Mesothelial cell of epicardium (in vitro differentiated cells): ENCODE results near the gene PRAMEF33. TPM values are rescaled to one million over a fixed set of nuclear protein-coding genes. Genes with fewer than 3 reads are reported as not detected.
"Not testable (repeated sequence)": the region's sequence is repeated elsewhere in the genome, so short reads cannot be mapped to it uniquely, and the experiment has no call there.

Source experiments
- DNase-seq, 2 experiments: peaks; one replicate each; pipeline ENCODE4 v3.0.0; 2021; ENCODE audit warnings: low spot score in 2 of 2; ENCODE audit not compliant: unreplicated experiment in 2 of 2
- H3K27ac Mint-ChIP-seq: 2 replicates; pipeline ENCODE4 v1.8.0; 2021; ENCODE audit warnings: mixed read lengths
- H3K27me3 Mint-ChIP-seq: 2 replicates; pipeline ENCODE4 v1.8.0; 2021; ENCODE audit warnings: low read depth, mixed read lengths
- H3K36me3 Mint-ChIP-seq: 2 replicates; pipeline ENCODE4 v1.8.0; 2021; ENCODE audit warnings: mixed read lengths
- H3K4me1 Mint-ChIP-seq: 2 replicates; pipeline ENCODE4 v1.8.0; 2021; ENCODE audit warnings: mixed read lengths
- H3K4me3 Mint-ChIP-seq: 2 replicates; pipeline ENCODE4 v1.8.0; 2021; ENCODE audit warnings: mild to moderate bottlenecking, moderate library complexity, mixed read lengths
- H3K9me3 Mint-ChIP-seq: 2 replicates; pipeline ENCODE4 v1.8.0; 2021; ENCODE audit warnings: mixed read lengths
- total RNA-seq: library from RNA; stranded (reverse); gene quantifications from 3 replicates; pipeline ENCODE4 v1.2.1, GENCODE V29; 2021

PRAMEF33 gene
- not detected in 3 replicates for total RNA-seq

DNA sequence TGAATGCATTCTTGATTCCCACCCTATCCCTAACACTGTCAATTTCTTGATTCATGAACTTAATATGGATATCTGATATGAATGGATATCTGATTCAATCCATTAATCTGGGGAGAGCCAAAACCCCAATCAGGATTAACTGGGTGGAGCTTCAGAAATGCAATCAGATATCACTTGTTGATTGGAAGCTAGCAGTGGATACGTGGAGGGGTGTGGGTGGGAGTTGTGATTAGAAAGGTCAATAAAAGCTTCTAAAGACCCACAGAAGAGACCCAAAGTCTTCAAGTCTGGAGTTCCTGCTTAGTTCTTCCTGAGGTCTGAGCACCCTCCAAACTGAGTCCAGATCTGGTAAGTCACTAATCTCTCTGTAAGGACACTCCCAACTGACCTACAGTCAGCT lies at the start of gene PRAMEF33:
Gene PRAMEF33, plus strand, starts transcription at position 301 of the 400 bp plus-strand sequence. CDS start 2,416 bp downstream, outside the sequence.
- not testable (repeated sequence) for H3K9me3 Mint-ChIP-seq, H3K27me3 Mint-ChIP-seq, H3K4me1 Mint-ChIP-seq, H3K27ac Mint-ChIP-seq, H3K36me3 Mint-ChIP-seq, DNase-seq, H3K4me3 Mint-ChIP-seq

DNA sequence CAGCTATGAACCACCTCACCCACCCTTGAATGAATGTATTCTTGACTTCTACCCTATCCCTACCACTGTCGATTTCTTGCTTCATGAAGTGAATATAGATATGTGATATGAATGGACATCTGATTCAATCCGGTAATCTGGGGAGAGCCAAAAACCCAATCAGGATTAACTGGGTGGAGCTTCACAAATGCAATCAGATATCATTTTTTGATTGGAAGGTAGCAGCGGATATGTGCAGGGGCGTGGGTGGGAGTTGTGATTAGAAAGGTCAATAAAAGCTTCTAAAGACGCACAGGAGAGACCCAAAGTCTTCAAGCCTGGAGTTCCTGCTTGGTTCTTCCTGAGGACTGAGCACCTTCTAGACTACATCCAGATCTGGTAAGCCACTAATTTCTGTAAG lies 49.4 kb upstream of the PRAMEF33 start, which contains the start of gene PRAMEF5:
Gene PRAMEF5, plus strand, starts transcription at position 301 of the 400 bp plus-strand sequence. CDS start 5,071 bp downstream, outside the sequence.
- H3K4me1 Mint-ChIP-seq, H3K4me3 Mint-ChIP-seq, DNase-seq, H3K36me3 Mint-ChIP-seq, H3K27me3 Mint-ChIP-seq, H3K27ac Mint-ChIP-seq, H3K9me3 Mint-ChIP-seq: not testable (repeated sequence)

DNA sequence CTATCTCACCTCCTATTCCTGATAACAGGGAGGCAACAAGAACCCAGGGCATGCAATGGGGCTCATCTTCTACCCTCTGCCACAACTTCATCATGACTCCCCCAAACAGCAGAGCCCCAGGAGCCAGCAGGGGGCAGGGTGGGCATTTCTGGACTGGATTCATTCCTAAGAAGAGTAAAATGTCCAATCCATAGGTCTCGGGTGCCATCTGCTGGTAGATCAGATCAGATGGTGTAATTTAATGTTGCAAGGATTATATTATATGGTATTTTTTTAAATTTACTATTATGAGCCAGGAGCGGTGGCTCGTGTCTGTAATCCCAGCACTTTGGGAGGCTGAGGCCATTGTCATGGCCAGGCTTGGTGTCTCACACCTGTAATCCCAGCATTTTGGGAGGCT lies 38.2 kb upstream of the PRAMEF33 start:
- H3K9me3 Mint-ChIP-seq, DNase-seq, H3K4me1 Mint-ChIP-seq, H3K27me3 Mint-ChIP-seq, H3K36me3 Mint-ChIP-seq, H3K4me3 Mint-ChIP-seq, H3K27ac Mint-ChIP-seq: not testable (repeated sequence)

DNA sequence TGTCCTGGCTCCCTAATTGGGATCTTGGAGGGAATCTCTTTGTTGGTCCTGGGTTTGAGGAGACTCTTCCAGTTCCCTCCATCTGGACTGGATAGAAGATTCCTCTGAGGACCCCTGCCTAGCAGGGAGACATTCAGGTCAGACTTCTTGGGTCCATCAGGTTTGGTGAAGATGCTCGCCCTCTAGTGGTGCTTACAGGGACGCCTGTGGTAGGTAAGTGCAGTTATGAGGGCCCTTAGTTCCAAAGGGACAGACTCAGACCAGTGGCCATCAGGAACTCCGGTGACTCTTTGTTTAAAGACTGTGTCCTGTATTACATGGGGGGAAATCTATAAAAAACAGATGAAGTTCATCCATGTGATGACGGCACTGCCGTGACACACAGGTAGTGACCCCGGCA lies 26.3 kb upstream of the PRAMEF33 start:
- not testable (repeated sequence) for H3K9me3 Mint-ChIP-seq, H3K27me3 Mint-ChIP-seq, DNase-seq, H3K36me3 Mint-ChIP-seq, H3K4me3 Mint-ChIP-seq, H3K27ac Mint-ChIP-seq, H3K4me1 Mint-ChIP-seq

GRCh38 chr1:13279617-13280016 lies 23.7 kb upstream of the PRAMEF33 start:
- DNase-seq, H3K4me3 Mint-ChIP-seq, H3K9me3 Mint-ChIP-seq, H3K4me1 Mint-ChIP-seq, H3K27me3 Mint-ChIP-seq, H3K36me3 Mint-ChIP-seq, H3K27ac Mint-ChIP-seq: not testable (repeated sequence)

GRCh38 chr1:13285037-13285436 lies 18.3 kb upstream of the PRAMEF33 start, which contains the start of gene PRAMEF8:
TSS of gene PRAMEF8 (minus strand) at chr1:13285137. CDS start at chr1:13284091, 1,046 bp downstream.
- DNase-seq, H3K4me1 Mint-ChIP-seq, H3K9me3 Mint-ChIP-seq, H3K27me3 Mint-ChIP-seq, H3K27ac Mint-ChIP-seq, H3K4me3 Mint-ChIP-seq, H3K36me3 Mint-ChIP-seq: not testable (repeated sequence)

DNA sequence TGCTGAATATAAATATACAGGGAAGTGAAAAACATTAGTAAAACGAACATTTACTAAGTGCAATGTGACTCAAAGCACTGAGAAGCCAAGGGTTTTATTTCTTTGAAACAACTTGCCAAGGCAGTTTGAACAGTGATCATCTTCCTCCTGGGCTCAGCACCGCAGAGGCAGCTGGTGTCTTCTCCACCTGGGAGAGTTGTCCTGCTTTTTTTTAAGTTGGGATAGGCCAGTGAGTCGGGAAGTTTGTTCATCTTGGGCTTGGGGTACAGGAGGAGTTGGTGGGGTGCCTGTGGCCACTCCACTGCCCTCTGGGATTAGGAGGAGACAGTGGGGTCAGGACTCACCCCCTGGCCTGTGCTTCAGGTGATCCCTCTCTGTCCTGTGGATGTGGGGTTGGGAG lies 14.3 kb upstream of the PRAMEF33 start:
- H3K27ac Mint-ChIP-seq, H3K27me3 Mint-ChIP-seq, H3K36me3 Mint-ChIP-seq, H3K4me1 Mint-ChIP-seq, H3K9me3 Mint-ChIP-seq, H3K4me3 Mint-ChIP-seq, DNase-seq: not testable (repeated sequence)

DNA sequence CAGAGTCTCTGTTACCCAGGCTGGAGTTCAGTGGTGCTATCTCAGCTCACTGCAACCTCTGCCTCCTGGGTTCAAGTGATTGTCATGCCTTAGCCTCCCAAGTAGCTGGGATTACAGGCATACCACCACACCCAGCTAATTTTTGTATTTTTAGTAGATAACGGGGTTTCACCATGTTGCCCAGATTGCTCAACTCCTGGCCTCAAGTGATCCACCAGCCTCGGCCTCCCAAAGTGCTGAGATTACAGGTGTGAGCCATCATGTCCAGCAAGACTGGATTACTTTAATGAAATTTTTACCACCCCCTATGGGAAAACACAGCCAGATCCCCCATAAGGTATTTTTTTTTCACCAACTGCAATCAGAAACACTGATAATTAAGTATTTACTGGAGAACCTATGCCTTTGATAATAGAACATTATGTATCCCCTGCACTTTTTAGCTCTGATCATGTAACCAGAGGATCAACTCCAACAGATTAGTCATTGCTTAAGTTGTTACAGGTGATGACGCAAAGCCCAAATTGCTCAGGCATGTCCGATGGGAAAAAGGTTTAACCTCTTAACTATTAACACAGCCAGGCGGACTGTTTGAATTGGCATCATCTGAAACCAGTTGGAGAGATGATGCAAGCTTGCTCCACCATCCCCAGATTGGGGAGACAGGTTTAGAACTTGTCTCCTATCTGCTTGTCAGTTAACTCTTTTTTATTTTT lies 6.0 kb upstream of the PRAMEF33 start:
- not testable (repeated sequence) for H3K4me1 Mint-ChIP-seq, H3K9me3 Mint-ChIP-seq, H3K27me3 Mint-ChIP-seq, DNase-seq, H3K4me3 Mint-ChIP-seq, H3K27ac Mint-ChIP-seq, H3K36me3 Mint-ChIP-seq

- H3K4me3 Mint-ChIP-seq, DNase-seq, H3K9me3 Mint-ChIP-seq, H3K36me3 Mint-ChIP-seq, H3K27me3 Mint-ChIP-seq, H3K4me1 Mint-ChIP-seq, H3K27ac Mint-ChIP-seq: not testable (repeated sequence)
Measured at GRCh38 chr1:13298699-13299098, 4.6 kb upstream of the PRAMEF33 start.

GRCh38 chr1:13302197-13302596 lies 1.1 kb upstream of the PRAMEF33 start:
- H3K27me3 Mint-ChIP-seq, H3K4me1 Mint-ChIP-seq, H3K4me3 Mint-ChIP-seq, DNase-seq, H3K27ac Mint-ChIP-seq, H3K9me3 Mint-ChIP-seq, H3K36me3 Mint-ChIP-seq: not testable (repeated sequence)

DNA sequence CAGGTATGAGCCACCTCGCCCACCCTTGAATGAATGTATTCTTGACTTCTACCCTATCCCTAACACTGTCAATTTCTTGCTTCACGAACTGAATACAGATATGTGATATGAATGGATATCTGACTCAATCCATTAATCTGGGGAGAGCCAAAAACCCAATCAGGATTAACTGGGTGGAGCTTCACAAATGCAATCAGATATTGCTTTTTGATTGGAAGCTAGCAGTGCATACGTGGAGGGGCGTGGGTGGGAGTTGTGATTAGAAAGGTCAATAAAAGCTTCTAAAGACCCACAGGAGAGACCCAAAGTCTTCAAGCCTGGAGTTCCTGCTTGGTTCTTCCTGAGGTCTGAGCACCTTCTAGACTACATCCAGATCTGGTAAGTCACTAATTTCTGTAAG lies 11.9 kb downstream of the PRAMEF33 start, which contains the start of gene PRAMEF15:
Gene PRAMEF15, plus strand, starts transcription at position 301 of the 400 bp plus-strand sequence. CDS start 2,827 bp downstream, outside the sequence.
- peaks cover 13% of the 10 kb centered on the region for H3K9me3 Mint-ChIP-seq
- DNase-seq, H3K4me1 Mint-ChIP-seq, H3K4me3 Mint-ChIP-seq, H3K27me3 Mint-ChIP-seq, H3K27ac Mint-ChIP-seq, H3K36me3 Mint-ChIP-seq: not testable (repeated sequence)

DNA sequence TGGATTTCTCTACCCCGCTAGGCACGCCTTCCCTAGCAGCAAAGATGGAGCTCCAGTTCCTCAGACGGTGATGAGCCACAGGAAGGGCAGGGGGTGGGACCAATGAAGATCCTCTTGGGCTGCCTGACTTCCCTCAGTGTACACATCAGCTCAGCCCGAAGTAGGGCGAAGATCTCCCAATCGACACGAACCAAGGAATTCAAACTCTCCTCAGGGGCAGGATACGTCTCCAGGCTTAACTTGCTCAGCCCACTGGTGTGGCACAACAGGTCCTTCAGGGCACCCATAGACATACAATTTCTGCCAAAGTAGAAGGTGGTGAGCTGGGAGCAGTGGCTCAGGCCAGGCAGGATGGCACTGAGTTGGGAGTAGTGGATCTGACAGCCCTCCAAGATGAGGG lies 39.2 kb downstream of the PRAMEF33 start:
- not testable (repeated sequence) for H3K4me1 Mint-ChIP-seq, DNase-seq
- H3K9me3 Mint-ChIP-seq: peaks cover 11% of the 10 kb centered on the region

GRCh38 chr1:13347034-13347433 lies 43.7 kb downstream of the PRAMEF33 start, which contains the start of gene PRAMEF14:
TSS of gene PRAMEF14 (minus strand) at chr1:13347134. CDS start at chr1:13345314, 1,820 bp downstream.
- not testable (repeated sequence) for H3K4me1 Mint-ChIP-seq, H3K4me3 Mint-ChIP-seq, H3K27ac Mint-ChIP-seq, DNase-seq, H3K36me3 Mint-ChIP-seq, H3K27me3 Mint-ChIP-seq
- peaks cover 11% of the 10 kb centered on the region for H3K9me3 Mint-ChIP-seq

More for the DNA sequence above, 39.2 kb downstream of the PRAMEF33 start:
- not testable (repeated sequence) for H3K27ac Mint-ChIP-seq, H3K4me3 Mint-ChIP-seq, H3K36me3 Mint-ChIP-seq, H3K27me3 Mint-ChIP-seq

DNA sequence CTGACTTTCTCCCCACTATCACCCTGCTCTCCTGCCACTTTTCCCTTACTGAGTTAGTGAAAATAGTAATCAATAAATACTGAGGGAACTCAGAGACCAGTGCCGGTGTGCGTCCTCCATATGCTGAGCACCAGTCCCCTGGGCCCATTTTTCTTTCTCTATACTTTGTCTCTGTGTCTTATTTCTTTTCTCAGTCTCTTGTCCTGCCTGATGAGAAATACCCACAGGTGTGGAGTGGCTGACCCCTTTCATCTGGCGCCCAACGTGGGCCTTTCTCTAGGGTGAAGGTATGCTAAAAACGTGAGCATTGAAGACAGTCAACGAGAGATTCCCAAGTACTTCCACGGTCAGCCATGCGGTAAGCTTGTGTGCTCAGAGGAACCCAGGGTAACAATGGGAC lies 50.1 kb downstream of the PRAMEF33 start:
- DNase-seq, H3K27ac Mint-ChIP-seq, H3K4me1 Mint-ChIP-seq, H3K36me3 Mint-ChIP-seq, H3K27me3 Mint-ChIP-seq, H3K4me3 Mint-ChIP-seq: not testable (repeated sequence)
- H3K9me3 Mint-ChIP-seq: peaks cover 11% of the 10 kb centered on the region
